ENCODE results near the gene CLRN3.

The CLRN3 gene

DNA sequence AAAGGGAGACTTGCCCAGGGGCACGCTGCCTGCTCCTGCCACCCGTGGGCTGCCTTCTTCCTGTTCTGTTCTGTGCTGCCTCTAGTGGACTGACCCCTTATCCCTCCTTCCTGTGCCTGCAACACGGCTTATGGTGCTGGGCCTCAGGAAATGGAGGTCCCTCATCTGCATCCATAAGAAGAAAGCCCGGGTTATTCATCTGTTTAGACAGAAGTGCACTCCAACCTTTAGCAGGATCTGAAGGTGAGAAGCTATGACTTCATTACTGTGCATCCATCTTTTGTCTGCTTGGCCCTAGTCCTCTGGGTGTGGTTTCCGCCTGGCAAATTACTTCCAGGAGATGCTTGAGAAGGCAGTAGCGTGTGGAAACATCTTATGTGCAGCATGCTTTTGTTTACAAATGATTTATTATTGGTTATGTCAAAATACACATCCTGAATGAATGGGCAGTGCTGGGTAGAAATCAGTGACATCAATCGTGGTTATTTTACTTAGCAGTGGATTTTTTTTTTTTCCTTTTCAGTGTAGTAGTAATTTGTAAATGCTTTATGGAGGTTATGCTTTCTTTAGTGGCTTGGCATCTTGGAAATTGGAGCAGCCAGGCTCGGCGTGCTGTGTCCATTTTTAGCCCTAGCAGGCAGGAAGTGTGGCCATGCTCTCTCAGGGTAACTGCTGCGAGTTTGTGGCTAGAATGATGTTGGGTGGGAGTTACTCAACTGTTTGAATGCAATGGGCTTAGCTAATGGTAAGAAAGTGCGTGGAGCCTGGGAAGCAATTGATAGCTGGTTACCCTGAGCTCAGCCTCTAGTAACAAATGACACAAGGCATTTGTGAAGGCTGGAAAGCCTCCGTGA, 26.9 kb upstream of the CLRN3 start:
- DNase-seq = no peak
- peak; percentile 38 for ATAC-seq

DNA sequence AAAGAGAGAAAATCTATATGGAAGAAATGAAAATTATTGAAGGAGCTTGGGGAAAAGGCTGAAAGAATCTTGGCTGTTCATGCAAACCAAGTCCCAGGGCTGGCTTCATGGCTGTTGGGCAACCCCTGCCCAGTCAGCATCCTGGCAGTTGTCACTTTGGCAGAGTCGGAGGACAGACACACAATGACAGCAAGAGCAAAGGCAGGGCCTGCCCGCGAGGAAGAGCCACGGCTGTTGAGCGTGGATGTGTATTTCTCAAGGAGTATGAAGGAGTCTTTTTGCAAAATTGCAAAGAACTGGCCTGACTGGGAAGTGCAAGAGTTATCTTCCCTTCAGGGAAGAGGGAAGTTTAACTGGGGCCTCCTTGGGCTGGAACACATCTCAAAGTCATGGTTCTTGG, 25.8 kb upstream of the CLRN3 start:
- no peak for DNase-seq
- ATAC-seq = no peak

DNA sequence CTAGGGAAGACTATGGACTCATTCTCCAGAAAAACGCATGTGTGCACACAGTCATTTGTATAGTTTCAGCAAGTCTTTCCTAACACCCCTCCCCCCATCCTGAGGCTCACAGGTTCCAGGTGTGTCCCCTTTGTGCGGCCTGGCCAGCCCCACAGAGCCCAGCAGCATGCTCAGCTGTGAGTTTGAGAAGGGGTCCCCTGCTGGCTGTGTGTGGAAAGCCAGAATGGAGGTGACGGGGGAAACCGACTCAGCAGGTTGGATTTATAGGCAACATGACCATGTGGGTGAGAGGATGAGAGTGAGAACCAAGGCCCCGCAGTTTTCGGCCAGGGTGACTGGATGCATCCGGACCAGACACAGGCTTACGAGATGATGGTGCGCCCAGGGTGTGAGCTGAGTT, 24.1 kb upstream of the CLRN3 start:
- ATAC-seq (no peak), DNase-seq (no peak)

DNA sequence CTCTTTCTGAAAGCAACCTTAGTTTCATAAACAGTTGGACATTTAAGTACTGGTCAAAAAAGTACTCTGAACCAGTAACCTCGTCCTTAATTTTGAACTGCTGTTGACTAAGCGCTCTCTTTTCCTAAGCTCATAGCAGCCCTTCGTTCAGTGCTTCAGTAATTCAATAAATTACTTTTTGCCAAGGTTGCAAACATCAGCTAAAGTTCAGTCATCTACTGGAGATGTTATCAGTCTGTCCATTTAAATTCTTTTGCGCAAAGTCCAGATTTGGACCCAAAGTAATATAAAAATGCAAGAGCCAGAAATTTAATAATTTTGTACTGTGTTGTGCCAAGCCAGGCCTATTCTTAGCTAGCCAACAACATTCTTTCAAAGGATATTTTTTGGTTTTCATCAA, 22.6 kb upstream of the CLRN3 start:
- DNase-seq (no peak), ATAC-seq (no peak)

DNA sequence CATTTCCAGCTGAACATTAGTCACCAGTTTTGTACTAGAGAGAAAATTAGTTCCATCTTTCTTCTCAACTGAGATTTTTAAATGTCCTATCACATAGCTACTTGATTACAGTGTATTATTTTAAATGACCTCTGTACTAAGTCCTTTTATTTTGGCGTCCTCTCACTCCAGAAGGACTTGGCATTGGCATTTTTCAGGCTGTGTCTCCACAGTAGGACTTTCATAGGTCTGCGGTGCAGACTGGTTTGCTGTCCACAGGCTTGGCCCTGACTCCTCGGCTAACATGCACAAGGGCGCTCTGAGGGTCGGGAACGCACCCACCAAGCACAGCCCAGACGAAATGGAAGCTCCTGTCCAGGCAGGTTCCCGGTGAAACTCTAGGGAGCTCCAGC, 20.6 kb upstream of the CLRN3 start:
- ATAC-seq = no peak
- no peak for DNase-seq

DNA sequence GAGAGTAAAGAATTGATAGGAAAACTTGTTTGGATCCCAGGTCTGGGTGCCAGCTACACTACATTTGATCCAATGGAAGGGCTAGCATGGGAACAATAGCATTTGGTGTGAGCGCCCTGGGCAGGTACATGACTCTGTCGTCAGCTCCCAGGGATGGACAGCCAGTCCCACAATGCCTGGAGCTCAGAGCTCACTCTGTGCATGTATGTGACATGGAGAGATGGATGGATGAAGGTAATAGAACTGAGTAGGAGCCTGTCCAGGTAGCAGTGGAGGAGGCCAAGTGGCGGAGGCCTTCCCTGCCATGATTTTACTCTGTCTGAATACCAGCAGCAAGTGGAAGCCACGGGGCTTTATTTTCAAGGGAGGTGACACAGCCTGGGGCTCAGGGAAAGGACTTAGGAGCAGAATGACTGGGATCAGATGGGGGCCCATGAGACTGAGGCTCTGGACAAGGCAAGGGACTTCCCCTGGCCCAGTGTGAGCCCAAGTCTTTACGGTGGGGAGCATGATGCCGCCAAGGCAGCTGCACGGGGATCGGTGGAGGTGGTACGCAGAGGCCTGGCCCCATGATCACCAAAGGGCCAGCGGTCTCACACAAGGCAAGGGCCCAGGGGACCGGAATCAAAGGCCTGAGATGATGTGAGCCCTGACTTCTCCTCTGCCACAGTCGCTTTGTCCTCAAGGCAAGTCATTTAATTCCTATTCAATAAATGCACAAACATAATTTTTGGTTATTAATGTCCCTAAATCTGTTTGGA, 20.0 kb upstream of the CLRN3 start:
- ATAC-seq = no peak

DNA sequence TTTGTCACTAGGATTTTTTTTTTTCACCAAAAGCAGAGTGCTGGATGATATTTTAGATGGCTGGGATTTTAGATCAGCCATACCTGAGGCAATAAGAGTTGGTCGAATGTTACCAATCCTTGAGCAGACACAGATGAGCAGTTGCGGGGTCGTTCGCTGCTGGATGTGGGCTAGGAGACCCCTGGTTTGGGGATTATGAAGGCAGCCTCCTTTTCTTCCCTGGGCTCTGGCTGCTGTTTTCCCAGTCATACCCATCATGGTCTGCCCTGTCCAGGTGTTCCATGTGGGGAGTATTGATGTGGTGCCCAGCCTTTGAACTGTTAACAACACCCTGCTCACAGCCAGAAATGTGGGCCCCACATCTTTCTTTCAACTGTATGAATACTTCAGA, 19.1 kb upstream of the CLRN3 start:
- ATAC-seq (no peak), DNase-seq (no peak)

More for the DNA sequence above, 20.0 kb upstream of the CLRN3 start:
- DNase-seq = no peak

DNA sequence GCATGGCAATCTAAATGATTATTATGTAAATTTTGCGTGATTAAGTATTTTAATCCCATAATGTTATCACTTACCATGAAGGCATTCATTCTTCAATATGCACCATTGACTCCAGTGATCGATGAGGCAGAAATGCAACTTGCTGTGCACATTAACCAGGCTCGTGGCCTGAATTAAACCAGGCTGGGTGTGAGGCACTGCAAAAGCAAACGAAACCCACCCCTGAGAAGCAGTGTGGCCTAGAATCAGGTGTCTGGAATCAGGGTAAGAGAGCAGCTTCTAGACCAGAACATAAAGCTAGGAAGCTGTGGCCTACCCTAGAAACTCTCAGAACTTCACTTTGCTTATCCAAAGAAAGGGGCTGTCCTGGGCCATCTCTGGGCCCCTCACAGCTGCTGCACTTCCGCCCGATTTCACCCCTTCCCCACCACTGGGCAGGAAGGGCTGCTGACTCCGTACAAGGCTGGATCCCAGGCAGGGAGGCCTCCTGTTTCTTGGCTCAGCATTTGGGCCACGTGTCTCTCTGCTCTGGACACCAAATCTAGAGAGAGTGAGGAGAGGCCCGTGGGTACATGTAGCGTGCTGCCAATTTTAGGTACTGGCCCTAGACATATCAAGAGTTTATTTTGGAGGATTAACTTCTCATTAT, 18.6 kb upstream of the CLRN3 start:
- ATAC-seq (no peak), DNase-seq (no peak)

DNA sequence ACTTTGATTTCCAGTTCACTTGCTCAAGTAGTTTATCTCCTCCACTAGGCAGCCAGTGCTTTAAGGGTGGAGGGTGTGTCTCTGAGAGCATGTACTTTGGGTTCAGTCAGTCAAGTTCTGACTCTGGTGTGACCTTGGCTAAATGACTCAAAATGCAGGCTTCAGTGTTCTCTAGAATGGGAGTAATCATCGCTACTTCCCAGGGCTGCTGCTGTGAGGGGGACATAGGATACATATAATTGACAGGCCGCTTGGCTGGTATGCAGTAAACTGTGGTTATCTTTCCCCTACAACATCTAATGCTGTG, 17.7 kb upstream of the CLRN3 start:
- ATAC-seq (no peak), DNase-seq (no peak)

DNA sequence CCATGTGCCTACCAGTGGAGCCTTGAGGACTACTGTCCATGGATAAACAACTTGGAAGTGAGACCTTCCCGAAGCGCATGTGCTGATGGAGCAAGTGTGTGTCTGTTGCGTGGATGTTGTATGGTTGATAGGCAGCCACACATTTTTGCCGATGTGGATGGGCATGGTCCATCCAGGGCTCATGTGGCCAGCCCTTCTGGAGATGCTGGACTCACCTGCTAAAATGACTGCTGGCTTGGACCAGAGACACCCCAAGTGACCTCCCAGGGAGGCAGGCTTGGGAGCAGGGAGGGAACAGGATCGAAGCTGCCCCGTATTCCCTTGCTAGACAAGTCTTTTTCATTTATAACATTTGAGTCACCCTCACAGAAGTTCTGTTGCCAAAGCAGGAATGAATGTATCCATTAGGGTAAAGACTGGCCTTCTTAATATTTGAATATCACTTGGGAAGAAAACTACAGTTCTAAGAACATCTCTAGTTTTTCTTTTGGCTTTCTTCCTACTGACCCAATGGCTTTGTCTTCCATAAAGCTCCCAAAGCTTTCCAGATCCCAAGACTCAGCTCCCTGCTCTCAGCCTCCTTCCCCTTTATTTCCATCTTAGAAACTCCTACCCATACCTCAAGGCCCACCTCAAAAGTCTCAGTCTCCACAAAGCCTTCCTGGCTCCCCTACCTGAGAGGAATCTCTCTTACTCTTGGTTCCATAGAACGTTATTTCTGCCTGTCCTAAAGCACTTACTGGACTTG, 17.1 kb upstream of the CLRN3 start:
- DNase-seq = no peak
- no peak for ATAC-seq

DNA sequence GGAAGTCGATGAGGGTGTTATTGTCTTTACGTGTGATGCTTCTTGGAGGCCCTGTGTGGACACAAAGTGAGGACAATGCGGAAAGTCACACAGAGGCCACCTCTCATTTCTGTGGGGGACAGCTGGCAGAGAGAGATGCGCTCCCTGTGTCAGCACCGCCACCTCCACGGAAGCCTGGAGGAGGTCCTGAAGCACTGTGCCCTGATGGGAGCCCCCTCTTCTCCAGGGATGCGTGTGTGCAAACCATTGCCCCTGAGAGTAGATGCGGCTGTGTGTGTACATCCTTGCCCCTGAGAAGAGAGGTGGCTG, 16.2 kb upstream of the CLRN3 start:
- ATAC-seq (no peak), DNase-seq (no peak)

DNA sequence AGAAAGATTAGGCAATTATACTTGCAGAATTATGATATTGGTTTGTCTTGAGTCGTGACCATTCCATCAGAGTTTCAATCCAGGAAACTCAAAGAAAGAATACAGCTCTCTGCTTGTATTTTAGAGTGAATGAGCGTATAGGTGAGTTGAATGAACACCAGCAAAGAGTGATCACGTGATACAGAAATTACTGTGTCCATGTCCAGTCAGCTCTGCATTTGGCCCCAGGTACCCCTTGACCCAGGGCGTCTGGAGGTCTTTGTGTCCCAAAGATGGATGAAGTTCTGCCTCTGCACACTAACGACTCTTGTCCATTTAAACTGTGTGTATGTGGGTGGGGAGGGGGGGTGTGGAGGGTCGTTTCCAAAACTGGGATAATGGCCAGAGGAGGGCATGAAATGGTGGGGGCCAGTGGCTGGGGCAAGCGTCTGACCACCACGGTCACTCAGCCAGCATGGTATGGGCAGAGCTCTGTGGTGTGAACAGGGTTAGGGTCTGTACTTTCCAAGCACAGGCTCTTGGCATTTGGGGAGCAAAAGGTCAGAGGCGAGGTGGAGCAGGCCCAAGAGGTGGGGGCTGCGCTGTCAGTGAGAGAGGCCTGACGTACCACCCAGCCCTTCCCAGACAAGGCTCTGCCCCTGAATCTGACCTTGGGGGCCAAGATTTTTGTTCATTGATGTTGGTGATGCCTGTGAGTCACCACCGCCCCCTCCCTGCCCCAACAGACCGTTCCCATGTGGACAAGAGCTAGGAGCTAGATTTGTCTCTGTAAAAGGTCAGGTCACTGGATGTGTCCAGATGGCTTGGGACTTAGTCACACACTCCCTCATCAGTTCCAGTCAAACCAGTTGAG, 15.6 kb upstream of the CLRN3 start:
- no peak for DNase-seq
- ATAC-seq = no peak

DNA sequence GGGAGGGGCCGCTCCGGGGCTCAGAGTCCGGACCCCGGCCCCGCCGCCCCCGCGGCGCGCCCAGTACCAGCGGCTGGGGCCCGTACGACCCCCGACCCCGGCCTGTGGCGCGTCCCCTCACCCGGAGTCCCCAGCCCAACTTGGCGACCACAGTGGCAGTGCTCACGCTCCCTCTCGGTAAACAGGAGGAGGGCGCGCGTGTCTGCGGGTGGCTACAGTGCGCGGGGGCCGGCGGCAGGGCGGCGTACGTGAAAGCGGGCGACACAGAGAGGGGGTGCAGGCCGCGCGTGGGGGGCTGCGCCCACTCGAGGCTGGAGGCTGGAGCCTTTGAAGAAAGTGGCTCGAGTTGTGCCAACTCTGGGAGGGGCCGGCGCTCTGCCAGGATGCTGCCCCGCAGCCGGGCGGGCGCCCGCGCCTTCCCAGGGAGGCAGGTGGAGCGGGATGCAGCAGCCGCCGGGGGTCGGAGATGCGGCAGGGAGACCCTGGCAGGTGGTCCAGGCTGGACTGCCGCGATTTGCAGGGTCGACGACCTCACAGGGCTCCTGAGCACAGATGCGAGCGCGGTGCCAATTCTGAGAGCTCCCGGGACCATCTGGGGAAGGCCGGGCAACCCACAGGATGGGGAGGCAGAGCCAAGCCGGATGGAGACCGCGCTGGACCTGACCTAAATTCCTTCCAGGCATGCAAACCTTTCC, 14.8 kb upstream of the CLRN3 start:
- ATAC-seq (no peak), DNase-seq (peak; percentile 19)

DNA sequence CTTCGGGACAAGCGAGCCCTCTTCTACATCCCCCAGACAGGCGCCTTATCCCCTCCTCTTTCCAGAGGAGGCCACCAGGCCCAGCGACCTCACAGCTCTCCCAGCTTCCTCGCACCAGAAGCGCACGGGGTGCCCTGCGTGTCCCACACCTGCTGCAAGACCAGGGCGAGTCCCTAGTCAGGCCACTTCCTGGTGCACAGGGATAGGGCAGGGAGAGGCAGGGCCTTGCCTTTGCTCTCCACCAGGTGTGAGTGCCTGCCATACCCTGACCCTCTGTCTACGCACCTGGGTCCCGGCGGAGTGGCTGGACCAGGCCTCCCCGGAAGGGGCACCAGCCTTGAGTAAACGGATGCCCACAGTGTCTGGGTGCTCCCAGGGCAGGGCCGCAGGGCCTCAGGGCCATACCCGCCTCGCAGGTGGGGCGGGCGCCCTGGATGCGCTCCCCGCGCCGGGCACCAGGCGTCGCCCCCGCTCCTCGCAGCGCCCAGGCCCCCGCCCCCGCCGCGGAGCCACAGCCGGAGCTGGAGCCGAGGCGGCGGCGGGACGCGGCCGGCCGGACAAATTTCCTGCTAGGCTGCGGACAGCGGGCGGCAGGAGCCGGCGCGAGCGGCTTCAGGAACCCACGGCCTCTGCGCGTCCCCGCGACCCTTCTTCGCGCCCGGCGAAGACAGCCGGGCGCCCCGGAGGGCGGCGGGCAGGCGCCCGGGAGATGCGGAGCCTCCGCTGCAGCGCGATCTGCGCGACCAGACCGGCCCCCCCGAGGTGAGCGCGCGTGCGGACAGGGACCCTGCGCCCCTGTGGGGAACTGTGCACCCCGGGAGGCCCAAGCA, 14.0 kb upstream of the CLRN3 start, which contains the start of gene PTPRE:
TSS of gene PTPRE (plus strand) at position 556 of the 830 bp plus-strand sequence. CDS start 133,779 bp downstream, outside the sequence.
- peak; percentile 82 for DNase-seq

DNA sequence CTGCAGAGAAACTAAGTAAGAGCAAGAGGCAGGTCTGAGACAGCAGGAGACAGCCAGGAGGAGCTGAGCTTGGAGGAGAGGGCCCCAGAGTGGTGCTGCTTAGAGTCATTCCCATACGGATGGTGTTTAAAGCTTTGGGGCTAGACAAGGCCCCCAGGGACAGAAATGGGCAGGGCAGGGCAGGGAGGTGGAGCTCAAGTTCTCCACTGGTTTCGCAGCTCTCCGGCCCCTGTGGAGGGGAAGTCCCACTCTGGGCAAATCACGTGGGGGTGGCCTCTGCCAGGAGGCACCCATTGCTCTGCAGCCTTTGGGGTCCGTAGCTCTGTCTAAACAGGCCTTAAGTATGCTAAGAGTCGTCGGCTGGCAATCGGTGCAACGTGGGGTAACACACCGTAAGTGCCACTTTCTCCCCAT, 13.1 kb upstream of the CLRN3 start:
- no peak for ATAC-seq
- DNase-seq = no peak

More for the DNA sequence above, 14.0 kb upstream of the CLRN3 start, which contains the start of gene PTPRE:
- ATAC-seq = peak; percentile 94

DNA sequence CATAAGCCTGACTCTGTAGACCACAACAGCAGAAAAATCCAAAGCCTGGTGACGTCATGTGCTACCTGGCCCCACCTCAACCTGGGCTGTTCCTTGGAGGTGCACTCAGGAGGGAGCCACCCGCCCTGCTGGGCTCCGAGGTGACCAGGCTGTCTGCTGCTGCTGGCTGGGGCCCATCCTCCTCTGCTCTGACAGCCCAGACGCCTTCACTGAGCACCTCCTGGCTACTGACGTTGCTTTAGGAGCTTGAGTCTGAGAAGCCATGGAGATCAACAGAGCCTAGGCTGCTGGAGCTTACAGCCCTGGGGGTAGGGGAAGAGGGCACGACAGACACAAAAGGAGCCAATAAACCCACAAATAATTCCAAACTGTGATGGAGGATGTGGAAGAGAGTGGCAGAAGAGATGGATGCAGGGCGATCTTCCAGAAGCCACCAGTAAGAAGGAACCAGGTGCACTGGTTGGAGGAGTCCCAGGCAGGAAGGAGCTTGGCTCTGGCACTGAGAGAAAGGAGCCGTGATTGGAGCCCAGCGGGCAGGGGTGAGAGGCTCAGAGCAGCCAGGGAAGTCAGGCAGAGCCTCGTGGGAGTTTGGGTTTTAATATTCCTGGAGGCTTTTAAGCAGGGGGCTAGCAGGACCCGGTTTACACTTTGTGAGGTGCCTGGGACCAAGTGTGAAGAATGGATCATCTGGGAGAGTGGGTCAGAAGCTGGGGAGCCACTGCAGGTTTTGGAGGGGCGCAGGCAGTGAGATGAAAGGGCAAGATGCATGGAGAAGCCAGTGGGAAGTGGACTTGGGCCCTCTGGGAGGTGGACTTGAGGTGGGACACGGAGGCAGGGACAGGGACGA, 12.5 kb upstream of the CLRN3 start:
- DNase-seq = no peak
- no peak for ATAC-seq

DNA sequence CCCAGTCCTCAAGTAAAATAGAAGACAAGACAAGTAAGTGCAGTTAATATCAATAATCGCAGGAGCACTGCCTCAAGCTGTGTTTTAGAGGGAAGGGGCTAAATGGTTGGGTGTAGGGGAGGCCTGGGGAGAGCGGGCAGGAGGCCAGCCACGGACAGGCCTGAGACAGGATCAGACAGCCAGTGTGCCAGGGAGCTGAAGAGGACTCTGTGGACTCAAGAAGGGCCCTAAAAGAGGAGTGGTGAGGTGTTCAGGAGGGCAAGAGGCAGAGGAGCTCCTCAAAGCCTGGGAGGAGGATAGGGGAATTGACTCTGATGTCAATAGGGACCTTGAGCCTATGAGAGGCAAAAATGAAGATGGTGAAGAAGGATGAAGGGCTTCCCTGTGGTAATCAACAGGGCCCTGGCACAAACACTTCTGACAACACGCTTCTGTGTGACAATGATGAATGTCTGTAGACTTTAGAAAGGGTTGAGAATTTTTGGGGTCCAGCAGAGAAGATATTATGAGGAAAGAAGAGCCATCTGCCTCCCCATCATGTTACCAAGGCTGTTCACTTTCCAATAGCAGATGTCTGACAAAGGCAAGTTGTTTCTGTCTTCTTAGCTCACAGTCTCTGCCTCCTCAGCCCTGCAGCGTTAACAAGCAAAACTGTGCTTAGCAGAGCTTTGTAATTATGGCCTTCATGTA, 11.7 kb upstream of the CLRN3 start:
- ATAC-seq (no peak), DNase-seq (no peak)

DNA sequence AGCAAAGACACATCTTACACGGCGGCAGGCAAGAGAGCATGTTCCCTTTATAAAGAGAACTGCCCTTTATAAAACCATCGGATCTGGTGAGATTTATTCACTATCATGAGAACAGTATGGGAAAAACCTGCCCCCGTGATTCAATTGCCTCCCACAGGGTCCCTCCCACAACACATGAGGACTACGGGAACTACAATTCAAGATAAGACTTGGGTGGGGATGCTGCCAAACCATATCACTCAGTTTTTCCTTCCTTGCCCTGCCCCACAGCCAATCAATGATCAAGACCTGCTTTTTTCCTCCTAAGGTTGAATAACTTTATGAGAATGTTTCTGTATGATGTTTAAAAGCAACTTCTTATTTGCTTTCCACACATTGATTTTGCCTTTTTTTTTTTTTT, 11.0 kb upstream of the CLRN3 start:
- DNase-seq (no peak), ATAC-seq (no peak)
